ENCODE data around the gene ARTN. TPM values are rescaled to one million over a fixed set of nuclear protein-coding genes. Genes with fewer than 3 reads are reported as not detected.

The ARTN gene
- total RNA-seq (0.80 TPM in 1 of 2 replicates, not detected in the other), polyA plus RNA-seq (2.1 and 3.2 TPM in 2 replicates)

- WGBS (ENCODE audit: low lambda C conversion rate, missing lambda C conversion rate), result 5% methylated on average over 18 of the region's 42 CpGs
- peaks cover 25% of the 10 kb centered on the region for H3K4me1 ChIP-seq (ENCODE audit: insufficient read depth)
- peaks cover 14% of the 10 kb centered on the region for H3K27me3 ChIP-seq
- no peaks in the 10 kb centered on the region for H4K20me1 ChIP-seq (ENCODE audit: insufficient read depth, poor library complexity, severe bottlenecking)
- H3K4me2 ChIP-seq, result peak within 1 kb of the TSS; percentile 93
- TF ChIP-seq EZH2 (IDR thresholded peaks at IDR 0.05; ENCODE audit: borderline replicate concordance) (no peak), CTCF (IDR thresholded peaks at IDR 0.05; ENCODE audit: poor library complexity) (no peak), EZH2phosphoT487 (IDR thresholded peaks at IDR 0.05; ENCODE audit: low read depth, severe bottlenecking, unreplicated experiment) (no peak)
- H3K79me2 ChIP-seq, result no peaks in the 10 kb centered on the region
- no peaks in the 10 kb centered on the region for H3K9me2 ChIP-seq (replicated peaks; ENCODE audit: insufficient read depth)
- H2AFZ ChIP-seq, result peak within 1 kb of the TSS; percentile 77
- H3K36me3 ChIP-seq (replicated peaks; ENCODE audit: insufficient read depth, low read depth), result no peaks in the 10 kb centered on the region
- H3K4me3 ChIP-seq, result peak within 1 kb of the TSS; percentile 54
- H3K27ac ChIP-seq, result no peak within 1 kb of the TSS
- peak; percentile 58 for DNase-seq (ENCODE audit: low spot score)
- H3K9me3 ChIP-seq (ENCODE audit: low read depth), result no peaks in the 10 kb centered on the region
Measured at GRCh38 chr1:43933386-43934100, at the start of gene ARTN. Gene ARTN, plus strand, starts transcription at chr1:43933801. Its CDS starts 1,856 bp downstream, at chr1:43935657.

GRCh38 chr1:43885279-43885801 is 48.3 kb upstream of the ARTN start:
- no peaks in the 10 kb centered on the region for H3K9me3 ChIP-seq (ENCODE audit: low read depth)
- H3K36me3 ChIP-seq (replicated peaks; ENCODE audit: insufficient read depth, low read depth), result no peaks in the 10 kb centered on the region
- WGBS (ENCODE audit: low lambda C conversion rate, missing lambda C conversion rate), result 56% methylated on average over 6 of the region's 12 CpGs
- no peaks in the 10 kb centered on the region for H3K79me2 ChIP-seq
- no peak for TF ChIP-seq EZH2phosphoT487 (IDR thresholded peaks at IDR 0.05; ENCODE audit: low read depth, severe bottlenecking, unreplicated experiment)
- no peak for TF ChIP-seq EZH2 (IDR thresholded peaks at IDR 0.05; ENCODE audit: borderline replicate concordance)
- TF ChIP-seq CTCF (IDR thresholded peaks at IDR 0.05; ENCODE audit: poor library complexity), result no peak
- H2AFZ ChIP-seq, result no peak overlapping the region
- DNase-seq (ENCODE audit: low spot score), result peak; percentile 34
- H3K4me1 ChIP-seq (ENCODE audit: insufficient read depth), result no peaks in the 10 kb centered on the region
- H3K27ac ChIP-seq, result no peak overlapping the region
- H3K4me3 ChIP-seq, result no peak overlapping the region
- no peak overlapping the region for H3K4me2 ChIP-seq
- no peaks in the 10 kb centered on the region for H3K9me2 ChIP-seq (replicated peaks; ENCODE audit: insufficient read depth)
- H3K27me3 ChIP-seq, result no peaks in the 10 kb centered on the region
- no peaks in the 10 kb centered on the region for H4K20me1 ChIP-seq (ENCODE audit: insufficient read depth, poor library complexity, severe bottlenecking)

GRCh38 chr1:43887748-43888147 is 45.9 kb upstream of the ARTN start:
- H4K20me1 ChIP-seq (ENCODE audit: insufficient read depth, poor library complexity, severe bottlenecking), result no peaks in the 10 kb centered on the region
- no peaks in the 10 kb centered on the region for H3K36me3 ChIP-seq (replicated peaks; ENCODE audit: insufficient read depth, low read depth)
- H3K27ac ChIP-seq, result no peak overlapping the region
- no peaks in the 10 kb centered on the region for H3K4me1 ChIP-seq (ENCODE audit: insufficient read depth)
- TF ChIP-seq CTCF (IDR thresholded peaks at IDR 0.05; ENCODE audit: poor library complexity) (no peak), EZH2phosphoT487 (IDR thresholded peaks at IDR 0.05; ENCODE audit: low read depth, severe bottlenecking, unreplicated experiment) (no peak)
- no peak overlapping the region for H3K4me2 ChIP-seq
- no peak overlapping the region for H2AFZ ChIP-seq
- H3K79me2 ChIP-seq, result no peaks in the 10 kb centered on the region
- no peak overlapping the region for H3K4me3 ChIP-seq
- no peaks in the 10 kb centered on the region for H3K9me2 ChIP-seq (replicated peaks; ENCODE audit: insufficient read depth)
- no peak for DNase-seq (ENCODE audit: low spot score)
- H3K9me3 ChIP-seq (ENCODE audit: low read depth), result no peaks in the 10 kb centered on the region
- no peaks in the 10 kb centered on the region for H3K27me3 ChIP-seq
